Measurements from ENCODE around the gene TUBE1.
"Not testable (repeated sequence)": the region's sequence is repeated elsewhere in the genome, so short reads cannot be mapped to it uniquely, and the experiment has no call there.

The TUBE1 gene

GRCh38 chr6:112087136-112087911 lies at the start of gene TUBE1, which contains the start of gene FAM229B:
TSS of gene TUBE1 (minus strand) at chr6:112087482. CDS start at chr6:112087434, 48 bp downstream.
TSS of gene FAM229B (plus strand) at chr6:112087591. CDS start at chr6:112099284, 11,693 bp downstream.
- peak; percentile 31 for DNase-seq

- DNase-seq = no peak
Observed at GRCh38 chr6:112130878-112131277, 43.6 kb upstream of the TUBE1 start.

GRCh38 chr6:112128208-112128607 lies 40.9 kb upstream of the TUBE1 start:
- DNase-seq = no peak

GRCh38 chr6:112123982-112124381 lies 36.7 kb upstream of the TUBE1 start:
- no peak for DNase-seq

GRCh38 chr6:112122756-112123155 lies 35.5 kb upstream of the TUBE1 start:
- DNase-seq = no peak

GRCh38 chr6:112118034-112118433 lies 30.8 kb upstream of the TUBE1 start:
- no peak for DNase-seq

GRCh38 chr6:112117554-112117953 lies 30.3 kb upstream of the TUBE1 start:
- DNase-seq = no peak

GRCh38 chr6:112116221-112116620 lies 28.9 kb upstream of the TUBE1 start:
- DNase-seq = no peak

- no peak for DNase-seq
Observed at GRCh38 chr6:112114577-112115223, 27.4 kb upstream of the TUBE1 start.

GRCh38 chr6:112113918-112114317 lies 26.6 kb upstream of the TUBE1 start:
- no peak for DNase-seq

- no peak for DNase-seq
Observed at GRCh38 chr6:112113431-112113830, 26.1 kb upstream of the TUBE1 start.

GRCh38 chr6:112109262-112109661 lies 22.0 kb upstream of the TUBE1 start:
- DNase-seq = no peak

- no peak for DNase-seq
Observed at GRCh38 chr6:112106562-112106961, 19.3 kb upstream of the TUBE1 start.

- DNase-seq = not testable (repeated sequence)
Observed at GRCh38 chr6:112106026-112106425, 18.7 kb upstream of the TUBE1 start.

- no peak for DNase-seq
Observed at GRCh38 chr6:112100561-112100960, 13.3 kb upstream of the TUBE1 start.

GRCh38 chr6:112096901-112097300 lies 9.6 kb upstream of the TUBE1 start:
- DNase-seq = no peak

GRCh38 chr6:112087916-112088315 lies 634 bp upstream of the TUBE1 start:
- DNase-seq = no peak

GRCh38 chr6:112086744-112087135 lies 542 bp downstream of the TUBE1 start:
- DNase-seq = peak; percentile 13

GRCh38 chr6:112085286-112086065 lies 1.8 kb downstream of the TUBE1 start:
- DNase-seq = no peak

GRCh38 chr6:112081569-112081968 lies 5.7 kb downstream of the TUBE1 start:
- DNase-seq = no peak

GRCh38 chr6:112066606-112067005 lies 20.7 kb downstream of the TUBE1 start:
- no peak for DNase-seq

- no peak for DNase-seq
Observed at GRCh38 chr6:112065426-112065986, 21.8 kb downstream of the TUBE1 start.

- no peak for DNase-seq
Observed at GRCh38 chr6:112062966-112063365, 24.3 kb downstream of the TUBE1 start.

Data from 8988T (cell line).